ENCODE results near the gene DCAF8.
"Not testable (repeated sequence)": the region's sequence is repeated elsewhere in the genome, so short reads cannot be mapped to it uniquely, and the experiment has no call there.

The DCAF8 gene

GRCh38 chr1:160261893-160262794, at the start of gene DCAF8:
TSS of gene DCAF8 (minus strand) at chr1:160262549. CDS start at chr1:160244008, 18,541 bp downstream.
- peak; percentile 94 to 95 for DNase-seq (ENCODE audit: low read depth in 2 of 2)

- DNase-seq (ENCODE audit: low read depth in 2 of 2) = no peak
These were observed 47.2 kb upstream of the DCAF8 start for GRCh38 chr1:160309571-160309970.

- no peak for DNase-seq (ENCODE audit: low read depth in 2 of 2)
These were observed 46.8 kb upstream of the DCAF8 start for GRCh38 chr1:160309185-160309557.

- DNase-seq (ENCODE audit: low read depth in 2 of 2) = no peak
These were observed 46.3 kb upstream of the DCAF8 start for GRCh38 chr1:160308451-160309184.

- no peak for DNase-seq (ENCODE audit: low read depth in 2 of 2)
These were observed 44.9 kb upstream of the DCAF8 start for GRCh38 chr1:160307118-160307791.

GRCh38 chr1:160300173-160300572, 37.8 kb upstream of the DCAF8 start:
- no peak for DNase-seq (ENCODE audit: low read depth in 2 of 2)

- DNase-seq (ENCODE audit: low read depth in 2 of 2) = no peak
These were observed 33.7 kb upstream of the DCAF8 start for GRCh38 chr1:160296036-160296435.

GRCh38 chr1:160293020-160293968, 30.9 kb upstream of the DCAF8 start:
- DNase-seq (ENCODE audit: low read depth in 2 of 2) = no peak

GRCh38 chr1:160291248-160292220, 29.2 kb upstream of the DCAF8 start:
- DNase-seq (ENCODE audit: low read depth in 2 of 2) = peak; percentile 2 to 54

GRCh38 chr1:160287769-160288168, 25.4 kb upstream of the DCAF8 start:
- not testable (repeated sequence) for DNase-seq (ENCODE audit: low read depth in 2 of 2)

GRCh38 chr1:160285506-160285905, 23.2 kb upstream of the DCAF8 start:
- no peak for DNase-seq (ENCODE audit: low read depth in 2 of 2)

- DNase-seq (ENCODE audit: low read depth in 2 of 2) = peak; percentile 76 to 88
These were observed 22.5 kb upstream of the DCAF8 start, which contains the start of gene PEX19 for GRCh38 chr1:160284782-160285344. TSS of gene PEX19 (minus strand) at chr1:160285133. CDS start at chr1:160285124, 9 bp downstream.

GRCh38 chr1:160284220-160284781, 22.0 kb upstream of the DCAF8 start:
- DNase-seq (ENCODE audit: low read depth in 2 of 2) = no peak

GRCh38 chr1:160282807-160283206, 20.5 kb upstream of the DCAF8 start:
- no peak for DNase-seq (ENCODE audit: low read depth in 2 of 2)

- DNase-seq (ENCODE audit: low read depth in 2 of 2) = no peak
These were observed 15.6 kb upstream of the DCAF8 start for GRCh38 chr1:160277987-160278386.

- no peak for DNase-seq (ENCODE audit: low read depth in 2 of 2)
These were observed 15.0 kb upstream of the DCAF8 start for GRCh38 chr1:160277330-160277729.

GRCh38 chr1:160271025-160271424, 8.7 kb upstream of the DCAF8 start:
- DNase-seq (ENCODE audit: low read depth in 2 of 2) = no peak

GRCh38 chr1:160267284-160267991, 5.1 kb upstream of the DCAF8 start:
- no peak for DNase-seq (ENCODE audit: low read depth in 2 of 2)

Measured in stimulated activated CD8-positive, alpha-beta memory T cell treated with anti-CD3 and anti-CD28 coated beads, Interleukin-15, amount 100 ng/mL, for 4 hours (primary cell).